HEK293T (cell line): Measurements from ENCODE around the gene IFNA8.

ENCODE experiments used
- ARNT ChIP-seq: fragments of 450-650 bp; IDR thresholded peaks from 2 replicates; pipeline ENCODE4 v1.6.1; 2017; ENCODE audit warnings: mild to moderate bottlenecking
- BHLHE40 ChIP-seq: fragments of 450-650 bp; IDR thresholded peaks from 2 replicates; pipeline ENCODE4 v1.6.1; 2016; ENCODE audit warnings: mild to moderate bottlenecking, moderate library complexity, borderline replicate concordance
- FOXA1 ChIP-seq: fragments of 450-650 bp; IDR thresholded peaks from 2 replicates; pipeline ENCODE4 v1.6.1; 2016; ENCODE audit warnings: mild to moderate bottlenecking
- FOXK2 ChIP-seq: fragments of 450-650 bp; IDR thresholded peaks from 2 replicates; pipeline ENCODE4 v1.6.1; 2016; ENCODE audit warnings: mild to moderate bottlenecking
- FOXM1 ChIP-seq: fragments of 450-650 bp; IDR thresholded peaks from 2 replicates; pipeline ENCODE4 v1.6.1; 2017; ENCODE audit warnings: mild to moderate bottlenecking, borderline replicate concordance
- HDGF ChIP-seq: fragments of 450-650 bp; IDR thresholded peaks from 2 replicates; pipeline ENCODE4 v1.6.1; 2017; ENCODE audit warnings: antibody characterized with exemption, borderline replicate concordance
- L3MBTL2 ChIP-seq: fragments of 450-650 bp; conservative IDR thresholded peaks from 2 replicates; pipeline ENCODE4 v1.6.1; 2016; ENCODE audit warnings: mild to moderate bottlenecking
- PKNOX1 ChIP-seq: fragments of 450-650 bp; IDR thresholded peaks from 2 replicates; pipeline ENCODE4 v1.6.1; 2016
- SP1 ChIP-seq: fragments of 450-650 bp; IDR thresholded peaks from 2 replicates; pipeline ENCODE4 v1.6.1; 2017
- SUZ12 ChIP-seq: fragments of 450-650 bp; IDR thresholded peaks from 2 replicates; pipeline ENCODE4 v1.6.1; 2016; ENCODE audit warnings: mild to moderate bottlenecking
- TARDBP ChIP-seq: fragments of 450-650 bp; IDR thresholded peaks from 2 replicates; pipeline ENCODE4 v1.6.1; 2016

GRCh38 chr9:21440139-21440538 lies 31.2 kb downstream of the IFNA8 start, which contains the start of gene IFNA1:
- TF ChIP-seq HDGF (no peak), BHLHE40 (no peak), FOXK2 (no peak), TARDBP (no peak), SP1 (no peak), L3MBTL2 (no peak), ARNT (no peak), FOXA1 (no peak), PKNOX1 (no peak), SUZ12 (no peak), FOXM1 (no peak)
